MCF 10A (cell line): Measurements from ENCODE around the gene ERC2. TPM values are rescaled to one million over a fixed set of nuclear protein-coding genes. Genes with fewer than 3 reads are reported as not detected.

ENCODE experiments used
- BruUV-seq: library from RNA; stranded (reverse); fragments of 400-500 nt; replicated peaks from 2 replicates; lab custom pipeline; 2021; lab: Mats Ljungman, UMichigan
- CTCF ChIA-PET: fragments of 300-600 bp; sonication (Branson Sonifier 250); formaldehyde crosslinking; extraction: SDS; loops from one replicate; lab custom pipeline; 2021; ENCODE audit warnings: antibody characterized with exemption, inconsistent platforms; lab: Yijun Ruan, JAX
- POLR2A ChIA-PET: fragments of 300-600, 350-650 bp; sonication (Branson Sonifier 250); formaldehyde crosslinking; extraction: SDS; loops from one replicate; lab custom pipeline; 2020; ENCODE audit warnings: antibody characterized with exemption, inconsistent platforms; lab: Yijun Ruan, JAX
- DNase-seq: peaks from one replicate; pipeline ENCODE4 v3.0.0-alpha.2; 2018; ENCODE audit not compliant: unreplicated experiment
- H3K27ac Mint-ChIP-seq: one replicate; pipeline ENCODE4 v1.8.0; 2022; ENCODE audit warnings: mild to moderate bottlenecking, low read depth, mixed read lengths; ENCODE audit not compliant: unreplicated experiment
- H3K27me3 Mint-ChIP-seq: one replicate; pipeline ENCODE4 v1.8.0; 2022; ENCODE audit warnings: mixed read lengths; ENCODE audit not compliant: insufficient read depth, unreplicated experiment
- H3K36me3 Mint-ChIP-seq: one replicate; pipeline ENCODE4 v1.8.0; 2022; ENCODE audit warnings: mild to moderate bottlenecking, moderate library complexity, mixed read lengths; ENCODE audit not compliant: insufficient read depth, unreplicated experiment
- H3K4me1 Mint-ChIP-seq: one replicate; pipeline ENCODE4 v1.8.0; 2022; ENCODE audit warnings: mixed read lengths; ENCODE audit not compliant: insufficient read depth, unreplicated experiment
- H3K4me3 Mint-ChIP-seq: one replicate; pipeline ENCODE4 v1.8.0; 2022; ENCODE audit warnings: mild to moderate bottlenecking, moderate library complexity, mixed read lengths; ENCODE audit not compliant: unreplicated experiment
- H3K9me3 Mint-ChIP-seq: one replicate; pipeline ENCODE4 v1.8.0; 2022; ENCODE audit warnings: mixed read lengths; ENCODE audit not compliant: unreplicated experiment
- CTCF ChIP-seq: fragments of 200-600 bp; IDR thresholded peaks from one replicate; pipeline ENCODE4 v1.8.0; 2022; ENCODE audit warnings: antibody characterized with exemption, mild to moderate bottlenecking; ENCODE audit not compliant: unreplicated experiment
- intact Hi-C: fragments of 100-400 bp; cut with micrococcal nuclease; formaldehyde crosslinking; loops from 2 replicates; pipeline ENCODE4 v1.14.1; 2022
- total RNA-seq: library from RNA; stranded (reverse); gene quantifications from 2 replicates; pipeline ENCODE4 v1.2.3, GENCODE V29; 2022

ERC2 gene
- total RNA-seq, 1 experiment from 2014 or later, result 0.42 TPM

GRCh38 chr3:55691141-55691540 lies 777.1 kb downstream of the ERC2 start:
- DNase-seq, result peak; percentile 3
- TF ChIP-seq CTCF, result no peak
- Mint-ChIP-seq H3K36me3 (no peaks in the 10 kb centered on the region), H3K4me1 (no peaks in the 10 kb centered on the region), H3K27ac (no peak overlapping the region), H3K4me3 (no peak overlapping the region), H3K27me3 (no peaks in the 10 kb centered on the region), H3K9me3 (no peaks in the 10 kb centered on the region)
- intact Hi-C loops, result no loop called here
- ChIA-PET POLR2A (no interaction called here), CTCF (interaction anchor here (0.6 kb wide), 1 partner anchor 203 kb away, joined by 4 read pairs; no protein-coding TSS in a partner anchor)
- BruUV-seq, result no TSS peak

GRCh38 chr3:55690726-55691125 lies 777.5 kb downstream of the ERC2 start:
- H3K4me3 Mint-ChIP-seq, result no peak overlapping the region
- CTCF ChIA-PET, result interaction anchor here (0.6 kb wide), 1 partner anchor 203 kb away, joined by 4 read pairs; no protein-coding TSS in a partner anchor

GRCh38 chr3:55690177-55690576 lies 778.1 kb downstream of the ERC2 start:
- Mint-ChIP-seq H3K27ac (no peak overlapping the region), H3K36me3 (no peaks in the 10 kb centered on the region), H3K4me1 (no peaks in the 10 kb centered on the region), H3K4me3 (no peak overlapping the region), H3K27me3 (no peaks in the 10 kb centered on the region), H3K9me3 (no peaks in the 10 kb centered on the region)
- ChIA-PET POLR2A (no interaction called here), CTCF (interaction anchor here (0.7 kb wide), 1 partner anchor 40 kb away, joined by 4 read pairs; no protein-coding TSS in a partner anchor)
- intact Hi-C loops, result no loop called here
- no peak for DNase-seq
- TF ChIP-seq CTCF, result no peak
- BruUV-seq, result no TSS peak

More at GRCh38 chr3:55690726-55691125, 777.5 kb downstream of the ERC2 start:
- H3K27ac Mint-ChIP-seq, result no peak overlapping the region
- no peak for DNase-seq
- TF ChIP-seq CTCF, result no peak
- no peaks in the 10 kb centered on the region for H3K9me3 Mint-ChIP-seq
- POLR2A ChIA-PET, result no interaction called here
- H3K4me1 Mint-ChIP-seq, result no peaks in the 10 kb centered on the region
- no peaks in the 10 kb centered on the region for H3K36me3 Mint-ChIP-seq
- BruUV-seq, result no TSS peak
- intact Hi-C loops, result no loop called here
- H3K27me3 Mint-ChIP-seq, result no peaks in the 10 kb centered on the region

- no peak for TF ChIP-seq CTCF
- Mint-ChIP-seq H3K27me3 (no peaks in the 10 kb centered on the region), H3K4me1 (no peaks in the 10 kb centered on the region), H3K36me3 (no peaks in the 10 kb centered on the region), H3K4me3 (no peak overlapping the region), H3K27ac (no peak overlapping the region), H3K9me3 (no peaks in the 10 kb centered on the region)
- ChIA-PET POLR2A (no interaction called here), CTCF (interaction anchor here (0.6 to 0.9 kb wide), 2 partner anchors 60 to 76 kb away, joined by 3 read pairs; no protein-coding TSS in a partner anchor)
- BruUV-seq, result no TSS peak
- no peak for DNase-seq
- intact Hi-C loops, result no loop called here
Observed at GRCh38 chr3:55688154-55688553, 780.1 kb downstream of the ERC2 start.
